Coronary artery (tissue), 2 donors: ENCODE results near the gene PPP1R8.
"Not testable (repeated sequence)": the region's sequence is repeated elsewhere in the genome, so short reads cannot be mapped to it uniquely, and the experiment has no call there.

ENCODE experiments used
- DNase-seq: peaks from one replicate; pipeline ENCODE4 v3.0.0-alpha.2; 2017; ENCODE audit warnings: low spot score
- H3K27ac ChIP-seq, 2 donors: fragments of 200-600 bp; sonication (generic); one replicate each; pipeline ENCODE4 v1.5.1; 2016 to 2019
- H3K4me3 ChIP-seq: fragments of 200-600 bp; sonication (generic); 2 replicates; pipeline ENCODE4 v1.5.1; 2016; ENCODE audit warnings: mild to moderate bottlenecking, moderate library complexity
- CTCF ChIP-seq: fragments of 200-600 bp; sonication (generic); IDR thresholded peaks from one replicate; pipeline ENCODE4 v1.5.1; 2019; ENCODE audit warnings: antibody characterized with exemption

The PPP1R8 gene

GRCh38 chr1:27830621-27831440 is at the start of gene PPP1R8:
TSS of gene PPP1R8 (plus strand) at chr1:27830782. CDS start at chr1:27830836, 54 bp downstream.
- peak; percentile 95 for DNase-seq
- Histone ChIP-seq H3K27ac (peak within 1 kb of the TSS; percentile 87 to 88), H3K4me3 (peak within 1 kb of the TSS; percentile 83)
- TF ChIP-seq CTCF: no peak

- no peak for DNase-seq
- Histone ChIP-seq H3K27ac (no peak overlapping the region), H3K4me3 (no peak overlapping the region)
- TF ChIP-seq CTCF: no peak
Observed at GRCh38 chr1:27782950-27783349, 47.6 kb upstream of the PPP1R8 start.

GRCh38 chr1:27784700-27785099 is 45.9 kb upstream of the PPP1R8 start:
- DNase-seq: no peak
- Histone ChIP-seq H3K4me3 (no peak overlapping the region), H3K27ac (no peak overlapping the region)
- TF ChIP-seq CTCF: no peak

- peak overlapping the region in 1 of 2 donors; percentile 1 for H3K27ac ChIP-seq
- no peak for TF ChIP-seq CTCF
- DNase-seq: no peak
- H3K4me3 ChIP-seq: no peak overlapping the region
Observed at GRCh38 chr1:27785781-27786455, 44.7 kb upstream of the PPP1R8 start.

- no peak for TF ChIP-seq CTCF
- DNase-seq: no peak
- Histone ChIP-seq H3K4me3 (no peak overlapping the region), H3K27ac (no peak overlapping the region)
Observed at GRCh38 chr1:27787895-27788294, 42.7 kb upstream of the PPP1R8 start.

- no peak for TF ChIP-seq CTCF
- no peak overlapping the region for H3K4me3 ChIP-seq
- no peak for DNase-seq
- peak overlapping the region; percentile 23 to 54 for H3K27ac ChIP-seq
Observed at GRCh38 chr1:27789540-27790041, 41.0 kb upstream of the PPP1R8 start.

GRCh38 chr1:27790270-27790669 is 40.3 kb upstream of the PPP1R8 start:
- DNase-seq, H3K4me3 ChIP-seq: not testable (repeated sequence)
- peak overlapping the region; percentile 23 to 54 for H3K27ac ChIP-seq
